Neuronal stem cell (in vitro differentiated cells): Measurements from ENCODE around the gene ARID3C.
A peak's percentile ranks its signal among the peaks of the same experiment; 100 is the strongest.

Experiments used
- DNase-seq: peaks from one replicate; pipeline ENCODE4 v3.0.0-alpha.2; 2013; ENCODE audit warnings: low spot score
- H2AFZ ChIP-seq: one replicate; pipeline ENCODE4 v1.6.1; 2013; ENCODE audit warnings: mild to moderate bottlenecking, low read length, inconsistent platforms
- H2AK5ac ChIP-seq: 2 replicates; pipeline ENCODE4 v1.6.1; 2013; ENCODE audit warnings: low read depth, mild to moderate bottlenecking, inconsistent platforms, low read length, moderate library complexity, mixed read lengths
- H2BK120ac ChIP-seq: 2 replicates; pipeline ENCODE4 v1.6.1; 2013; ENCODE audit warnings: low read depth, mild to moderate bottlenecking, inconsistent platforms, low read length, moderate library complexity, mixed read lengths
- H2BK12ac ChIP-seq: one replicate; pipeline ENCODE4 v1.6.1; 2013; ENCODE audit warnings: low read length, inconsistent platforms
- H2BK15ac ChIP-seq: 2 replicates; pipeline ENCODE4 v1.6.1; 2013; ENCODE audit warnings: mild to moderate bottlenecking, low read length, inconsistent platforms, mixed read lengths
- H2BK5ac ChIP-seq: one replicate; pipeline ENCODE4 v1.6.1; 2013; ENCODE audit warnings: inconsistent platforms, mild to moderate bottlenecking, low read length, moderate library complexity
- H3K14ac ChIP-seq: one replicate; pipeline ENCODE4 v1.6.1; 2013; ENCODE audit warnings: low read length, inconsistent platforms
- H3K18ac ChIP-seq: 2 replicates; pipeline ENCODE4 v1.6.1; 2013; ENCODE audit warnings: low read length, inconsistent platforms
- H3K23ac ChIP-seq: 2 replicates; pipeline ENCODE4 v1.6.1; 2013; ENCODE audit warnings: low read depth, mild to moderate bottlenecking, mixed read lengths, low read length, inconsistent platforms; ENCODE audit not compliant: poor library complexity
- H3K27ac ChIP-seq: replicated peaks from 3 replicates; pipeline ENCODE4 v1.5.1; 2013; ENCODE audit warnings: low read length, inconsistent platforms
- H3K27me3 ChIP-seq, 3 experiments: 2 replicates each; pipeline ENCODE4 v1.6.1; 2013; ENCODE audit warnings: low read length in 3 of 3, mild to moderate bottlenecking in 2 of 3, inconsistent platforms in 1 of 3, low read depth in 1 of 3, mixed read lengths in 1 of 3, moderate library complexity in 1 of 3; ENCODE audit not compliant: control insufficient read depth in 3 of 3, insufficient read depth in 3 of 3
- H3K36me3 ChIP-seq, 2 donors: replicated peaks in 1 of 2; 2 replicates each; pipeline ENCODE4 v1.6.1; 2013; ENCODE audit warnings: low read length in 2 of 2; ENCODE audit not compliant: control insufficient read depth in 2 of 2, insufficient read depth in 2 of 2
- H3K4ac ChIP-seq: 2 replicates; pipeline ENCODE4 v1.6.1; 2013; ENCODE audit warnings: inconsistent platforms, mild to moderate bottlenecking, low read length, moderate library complexity
- H3K4me1 ChIP-seq, 2 donors: 1 replicate in 1 of 2; 2 replicates in 1 of 2; pipeline ENCODE4 v1.6.1; 2013; ENCODE audit warnings: low read length in 2 of 2, low read depth in 1 of 2; ENCODE audit not compliant: control insufficient read depth in 2 of 2, insufficient read depth in 1 of 2
- H3K4me2 ChIP-seq: one replicate; pipeline ENCODE4 v1.6.1; 2013; ENCODE audit warnings: mild to moderate bottlenecking, low read length, inconsistent platforms; ENCODE audit not compliant: insufficient read depth, poor library complexity, severe bottlenecking
- H3K4me3 ChIP-seq, 2 donors: 2 replicates each; pipeline ENCODE4 v1.5.1; 2013; ENCODE audit warnings: low read length in 2 of 2, mild to moderate bottlenecking in 2 of 2, inconsistent platforms in 1 of 2, moderate library complexity in 1 of 2
- H3K79me1 ChIP-seq: one replicate; pipeline ENCODE4 v1.6.1; 2013; ENCODE audit warnings: low read depth, mild to moderate bottlenecking, inconsistent platforms, low read length, moderate library complexity
- H3K9ac ChIP-seq: one replicate; pipeline ENCODE4 v1.6.1; 2013; ENCODE audit warnings: mild to moderate bottlenecking, low read depth, low read length, inconsistent platforms; ENCODE audit not compliant: poor library complexity
- H3K9me3 ChIP-seq, 2 donors: replicated peaks in 1 of 2; 2 replicates each; pipeline versions ENCODE3 to v1.6.1; 2013; ENCODE audit warnings: low read length in 2 of 2, mild to moderate bottlenecking in 2 of 2, inconsistent platforms in 1 of 2, low read depth in 1 of 2, mixed read lengths in 1 of 2, moderate library complexity in 1 of 2; ENCODE audit not compliant: control insufficient read depth in 2 of 2, insufficient read depth in 1 of 2
- H4K8ac ChIP-seq: one replicate; pipeline ENCODE4 v1.6.1; 2013; ENCODE audit warnings: low read depth, mild to moderate bottlenecking, inconsistent platforms, low read length, moderate library complexity
- H4K91ac ChIP-seq: one replicate; pipeline ENCODE4 v1.6.1; 2013; ENCODE audit warnings: low read length, low read depth, mild to moderate bottlenecking, inconsistent platforms; ENCODE audit not compliant: poor library complexity
- WGBS, 2 donors: extraction: QIAGEN DNeasy Blood & Tissue Kit; methylation state at CpG; one replicate each; pipeline ENCODE4 v1.1.7; 2013; ENCODE audit warnings: missing lambda C conversion rate in 2 of 2, mixed read lengths in 1 of 2; ENCODE audit not compliant: insufficient read length in 2 of 2, insufficient replicate concordance in 1 of 2; ENCODE audit errors: extremely low coverage in 2 of 2; 5-methylcytosine and 5-hydroxymethylcytosine counted together

ARID3C gene

DNA sequence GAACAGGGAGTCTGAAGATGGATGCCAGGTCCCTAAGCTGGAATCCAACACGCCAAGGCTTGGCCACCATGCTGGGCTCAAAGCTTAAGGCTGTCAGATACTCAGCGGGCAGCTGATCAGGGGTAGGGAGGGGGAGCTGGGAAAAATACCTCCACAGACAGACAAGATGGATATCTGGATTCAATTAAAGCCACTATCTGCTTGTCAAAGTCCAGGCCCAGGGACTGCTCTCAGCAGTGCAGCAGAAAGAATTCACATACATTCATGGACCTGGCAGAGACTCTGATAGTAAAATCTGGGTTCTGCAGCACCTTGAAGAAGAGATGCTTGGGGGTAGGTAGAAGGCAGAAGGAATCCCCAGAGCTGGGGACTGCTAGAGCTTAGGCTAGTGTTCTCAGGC is 13.7 kb downstream of the ARID3C start:
- Histone ChIP-seq H3K18ac (no peak overlapping the region), H2BK12ac (no peak overlapping the region), H2BK5ac (no peak overlapping the region), H2BK15ac (no peak overlapping the region), H4K91ac (no peak overlapping the region), H3K4ac (no peak overlapping the region), H3K9me3 (no peaks in the 10 kb centered on the region), H2BK120ac (no peak overlapping the region), H3K36me3 (peaks cover 29 to 48% of the 10 kb centered on the region in 2 donors), H4K8ac (no peak overlapping the region), H2AK5ac (no peak overlapping the region), H3K14ac (no peak overlapping the region), H3K9ac (no peak overlapping the region), H2AFZ (no peak overlapping the region), H3K27ac (no peak overlapping the region), H3K27me3 (no peaks in the 10 kb centered on the region), H3K4me1 (peaks cover 14 to 18% of the 10 kb centered on the region in 2 donors), H3K79me1 (peaks cover 6% of the 10 kb centered on the region), H3K4me3 (no peak overlapping the region), H3K4me2 (no peak overlapping the region), H3K23ac (no peak overlapping the region)
- no peak for DNase-seq
- no CpG with 5 or more reads among the region's 2 CpGs for WGBS, 2 donors

- H3K14ac ChIP-seq = no peak overlapping the region
- no peak overlapping the region for H3K23ac ChIP-seq
- H3K4me1 ChIP-seq = peaks cover 9 to 11% of the 10 kb centered on the region in 2 donors
- H3K4me3 ChIP-seq = peak overlapping the region; percentile 73 to 88
- WGBS, 2 donors = no CpG with 5 or more reads among the region's 15 CpGs
- H3K27ac ChIP-seq = peak overlapping the region; percentile 82
- no peak overlapping the region for H4K8ac ChIP-seq
- H2AFZ ChIP-seq = peak overlapping the region; percentile 90
- peak overlapping the region; percentile 84 for H3K4me2 ChIP-seq
- no peak overlapping the region for H2BK15ac ChIP-seq
- no peak overlapping the region for H2BK12ac ChIP-seq
- no peak for DNase-seq
- no peaks in the 10 kb centered on the region for H3K9me3 ChIP-seq
- H3K18ac ChIP-seq = no peak overlapping the region
- H3K36me3 ChIP-seq = peaks cover 26 to 41% of the 10 kb centered on the region in 2 donors
- H2BK120ac ChIP-seq = peak overlapping the region; percentile 3
- no peak overlapping the region for H3K9ac ChIP-seq
- H3K27me3 ChIP-seq = no peaks in the 10 kb centered on the region
- peak overlapping the region; percentile 83 for H2BK5ac ChIP-seq
- no peak overlapping the region for H2AK5ac ChIP-seq
- H3K79me1 ChIP-seq = peaks cover 6% of the 10 kb centered on the region
- H3K4ac ChIP-seq = no peak overlapping the region
- H4K91ac ChIP-seq = no peak overlapping the region
Observed at GRCh38 chr9:34612788-34613390, 16.0 kb downstream of the ARID3C start.

GRCh38 chr9:34611811-34612787 is 16.8 kb downstream of the ARID3C start, which contains the start of gene RPP25L:
RPP25L (minus strand) TSS chr9:34612097; CDS start chr9:34611296, 801 bp downstream.
- Histone ChIP-seq H3K27me3 (no peaks in the 10 kb centered on the region), H2BK5ac (peak within 1 kb of the TSS; percentile 83)
- no CpG with 5 or more reads among the region's 77 CpGs for WGBS, 2 donors

More at GRCh38 chr9:34611811-34612787, 16.8 kb downstream of the ARID3C start, which contains the start of gene RPP25L:
- peak within 1 kb of the TSS; percentile 6 for H2BK15ac ChIP-seq
- H3K36me3 ChIP-seq = peaks cover 19 to 33% of the 10 kb centered on the region in 2 donors
- peak within 1 kb of the TSS; percentile 90 for H2AFZ ChIP-seq
- no peak within 1 kb of the TSS for H4K8ac ChIP-seq
- peak within 1 kb of the TSS; percentile 82 for H3K27ac ChIP-seq
- DNase-seq = peak; percentile 87
- peak within 1 kb of the TSS; percentile 50 for H3K14ac ChIP-seq
- peaks cover 6% of the 10 kb centered on the region for H3K79me1 ChIP-seq
- H3K9me3 ChIP-seq = no peaks in the 10 kb centered on the region
- H2BK120ac ChIP-seq = peak within 1 kb of the TSS; percentile 11
- H3K23ac ChIP-seq = peak within 1 kb of the TSS; percentile 59
- H3K4me3 ChIP-seq = peak within 1 kb of the TSS; percentile 73 to 90
- H2AK5ac ChIP-seq = peak within 1 kb of the TSS; percentile 71
- H3K4ac ChIP-seq = no peak within 1 kb of the TSS
- peak within 1 kb of the TSS; percentile 84 for H3K4me2 ChIP-seq
- peak within 1 kb of the TSS; percentile 27 for H2BK12ac ChIP-seq
- peaks cover 9 to 13% of the 10 kb centered on the region in 2 donors for H3K4me1 ChIP-seq
- peak within 1 kb of the TSS; percentile 1 for H4K91ac ChIP-seq
- H3K9ac ChIP-seq = peak within 1 kb of the TSS; percentile 93
- H3K18ac ChIP-seq = peak within 1 kb of the TSS; percentile 98
